DMS 273 (cell line): ENCODE data around the gene MSMB.

Experiments
- DNase-seq: peaks from one replicate; lab custom pipeline; 2025; ENCODE audit not compliant: unreplicated experiment; lab: John Stamatoyannopoulos, UW

The MSMB gene

GRCh38 chr10:46035923-46036849, 9.9 kb downstream of the MSMB start:
- DNase-seq = no peak

- DNase-seq = peak; percentile 8
These were observed 12.5 kb downstream of the MSMB start for GRCh38 chr10:46033602-46034011.

- no peak for DNase-seq
These were observed 14.2 kb downstream of the MSMB start for GRCh38 chr10:46031648-46032532.

DNA sequence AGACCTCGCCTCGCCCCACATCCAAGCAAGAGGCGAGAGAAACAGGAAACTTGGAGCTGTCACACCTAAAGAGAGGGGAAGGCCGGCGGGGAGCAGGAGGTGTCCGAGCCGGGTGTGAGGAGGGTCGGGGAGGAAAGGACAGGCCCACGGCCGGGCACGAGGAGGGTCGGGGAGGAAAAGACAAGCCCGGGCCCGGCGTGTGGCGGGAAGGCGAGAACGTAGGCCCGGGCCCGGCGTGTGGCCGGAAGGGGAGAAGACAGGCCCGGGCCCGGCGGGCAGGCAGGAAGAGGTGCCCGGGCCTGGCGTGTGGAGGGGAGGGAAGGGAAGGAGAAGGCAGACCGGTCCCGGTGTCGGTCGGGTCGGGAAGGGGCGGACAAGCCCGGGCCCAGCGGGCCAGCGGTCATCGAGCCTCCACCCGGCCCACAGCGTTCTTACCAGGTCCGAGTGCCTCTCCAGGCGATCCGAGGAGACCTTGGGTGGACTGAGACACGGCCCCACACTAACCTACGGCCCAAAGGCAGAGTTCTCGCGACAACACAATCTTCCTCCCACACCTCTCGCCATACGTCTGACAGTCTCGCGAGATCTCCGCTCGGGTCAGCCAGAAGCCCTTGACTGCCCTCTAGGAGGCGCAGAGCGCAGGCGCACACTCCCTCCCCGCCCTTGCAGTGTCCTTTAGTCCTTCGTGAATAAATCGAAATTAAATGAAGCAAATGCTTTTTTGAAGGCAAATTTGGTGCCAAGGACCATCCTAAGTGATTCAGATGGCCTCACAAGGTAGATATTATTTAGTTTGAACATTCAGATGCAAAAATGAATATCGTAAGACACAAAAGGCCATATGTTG, 15.8 kb downstream of the MSMB start, which contains the start of gene NCOA4:
Gene NCOA4, minus strand, starts transcription at position 533 of the 847 bp plus-strand sequence. CDS start 13,943 bp downstream, outside the sequence.
- DNase-seq = peak; percentile 97

DNA sequence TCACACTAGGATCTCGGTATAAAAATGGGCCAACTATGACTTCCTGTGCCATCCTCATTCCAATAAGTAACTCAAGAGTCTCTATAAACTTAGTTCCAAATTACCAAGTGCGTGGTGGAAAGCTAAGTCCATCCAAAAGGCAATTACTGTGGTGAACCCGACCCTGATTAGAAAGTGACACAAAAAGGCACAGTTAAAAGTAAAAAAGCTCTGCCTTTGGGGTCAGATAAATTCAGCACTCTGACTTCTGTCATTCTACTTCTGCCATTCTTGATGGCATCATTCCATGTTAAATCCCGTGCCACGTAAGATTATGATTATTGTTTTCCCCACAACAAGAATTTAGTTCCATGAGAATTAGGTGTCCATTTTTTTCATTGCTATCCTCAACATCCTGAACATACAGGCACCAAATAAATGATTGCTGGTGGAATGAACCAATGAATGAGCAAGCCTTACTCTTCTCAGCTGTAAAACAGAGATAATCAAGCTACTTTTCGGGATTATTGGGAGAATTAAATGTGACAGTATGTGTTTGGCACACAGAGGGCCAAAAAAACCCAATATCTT, 16.5 kb downstream of the MSMB start:
- DNase-seq = no peak

GRCh38 chr10:46028584-46029460, 17.2 kb downstream of the MSMB start:
- peak; percentile 52 for DNase-seq

DNA sequence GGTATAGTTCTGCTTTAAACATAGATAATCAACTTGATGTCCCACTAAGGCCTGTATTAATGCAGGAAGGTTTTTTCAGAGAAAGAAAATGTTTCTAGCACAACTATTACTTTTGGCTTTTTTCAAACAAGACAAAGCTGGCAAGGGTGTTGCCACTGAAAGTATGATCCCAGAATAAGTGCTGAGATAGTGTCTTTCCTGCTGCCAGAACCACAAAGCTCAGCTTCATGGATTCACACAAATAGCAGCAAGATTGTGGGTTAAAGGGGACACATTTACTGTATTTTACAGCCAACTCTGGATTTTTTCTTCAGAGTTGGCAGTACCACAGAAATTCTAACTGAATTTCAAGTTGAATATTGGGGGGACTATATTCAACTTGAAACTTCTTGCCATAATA, 20.0 kb downstream of the MSMB start:
- DNase-seq = no peak

DNA sequence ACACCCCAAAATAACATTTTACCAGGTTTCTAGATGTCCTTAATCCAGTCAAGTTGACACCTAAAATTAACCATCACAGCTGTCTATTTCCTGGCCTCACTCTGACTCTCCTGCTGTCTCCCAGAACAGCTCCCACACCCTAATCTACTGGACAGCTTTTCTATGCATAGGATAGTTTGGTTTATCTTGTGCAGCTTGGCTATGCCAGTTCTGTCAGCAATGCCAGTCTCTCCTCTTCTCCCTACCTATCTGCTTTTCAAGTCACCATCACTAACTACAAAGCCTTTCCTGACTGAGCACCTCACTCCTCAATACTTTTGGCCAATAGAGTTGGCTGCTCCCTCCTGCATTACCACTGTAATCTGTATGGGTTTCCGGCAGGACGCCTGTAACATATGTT, 20.7 kb downstream of the MSMB start:
- peak; percentile 19 for DNase-seq

- peak; percentile 21 for DNase-seq
These were observed 21.1 kb downstream of the MSMB start for GRCh38 chr10:46024948-46025347.

DNA sequence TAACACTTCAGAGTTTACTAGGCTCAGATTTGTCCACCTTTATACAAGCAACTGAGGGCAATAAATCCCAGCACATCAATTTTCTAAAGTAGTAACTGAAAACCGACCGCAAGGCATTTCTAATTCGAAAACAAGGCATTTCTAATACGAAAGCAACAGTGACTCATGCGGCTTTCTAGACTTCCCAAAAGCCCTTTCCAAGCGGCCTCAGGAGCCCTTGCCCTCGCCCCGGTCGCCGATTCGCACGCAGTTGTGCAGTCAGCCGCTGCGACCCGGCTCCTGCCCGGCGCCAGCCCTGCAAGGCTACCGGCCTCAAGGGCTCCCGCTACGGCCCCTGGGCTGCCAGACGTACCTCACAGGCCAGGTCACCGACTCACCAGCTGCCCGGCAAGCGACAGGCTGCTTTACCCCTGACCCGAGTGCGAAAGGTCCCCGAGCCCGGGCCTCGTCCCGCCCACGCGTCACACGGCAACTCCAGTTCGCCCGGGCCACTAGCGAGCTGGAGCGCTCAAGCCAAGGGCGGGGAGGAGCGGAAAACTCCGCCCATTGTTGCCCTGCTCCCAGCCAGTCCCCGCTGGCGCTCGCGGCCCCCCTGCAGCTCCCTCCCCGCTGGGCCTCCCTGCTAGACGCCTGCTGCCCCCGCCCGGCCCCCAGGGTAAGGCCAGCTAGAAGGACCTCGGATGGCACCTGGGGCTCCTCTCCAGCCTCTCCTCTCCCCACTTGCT, 22.9 kb downstream of the MSMB start:
- DNase-seq = peak; percentile 91

DNA sequence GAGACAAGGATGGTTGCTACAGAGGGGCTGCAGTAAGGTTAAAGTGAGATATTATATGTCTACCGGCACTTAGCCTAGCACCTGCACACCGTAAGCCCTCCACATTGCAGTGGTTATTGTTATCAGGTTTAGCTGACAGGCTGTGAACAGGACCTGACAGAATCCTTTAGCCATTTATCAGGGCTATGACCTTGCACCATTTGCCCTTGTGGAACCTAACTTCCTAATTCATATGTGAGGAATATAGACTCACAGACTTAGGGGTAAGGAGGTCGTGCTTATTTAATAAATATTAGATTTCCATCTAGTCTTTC, 25.8 kb downstream of the MSMB start:
- no peak for DNase-seq

- no peak for DNase-seq
These were observed 26.3 kb downstream of the MSMB start for GRCh38 chr10:46019569-46020343.

- no peak for DNase-seq
These were observed 26.9 kb downstream of the MSMB start for GRCh38 chr10:46019177-46019528.

GRCh38 chr10:46018453-46019176, 27.5 kb downstream of the MSMB start:
- DNase-seq = no peak

DNA sequence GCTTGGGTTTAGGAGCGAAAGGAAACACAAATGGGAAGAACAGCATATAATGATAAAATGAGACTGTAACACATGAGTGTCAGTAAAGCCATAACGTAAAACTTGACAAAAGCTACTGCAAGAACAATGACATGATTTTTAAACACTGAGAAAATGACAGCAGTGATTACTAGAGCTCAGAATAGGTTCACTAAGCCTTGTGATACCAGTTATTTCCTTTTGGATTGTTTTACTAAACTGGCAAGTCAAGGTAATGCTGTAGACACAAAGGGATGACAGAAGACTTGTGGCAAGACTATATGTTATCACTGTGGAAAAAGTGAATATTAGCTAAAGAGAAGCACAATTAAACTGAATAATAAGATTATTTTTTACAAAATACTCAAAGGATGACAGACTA, 28.3 kb downstream of the MSMB start:
- no peak for DNase-seq

DNA sequence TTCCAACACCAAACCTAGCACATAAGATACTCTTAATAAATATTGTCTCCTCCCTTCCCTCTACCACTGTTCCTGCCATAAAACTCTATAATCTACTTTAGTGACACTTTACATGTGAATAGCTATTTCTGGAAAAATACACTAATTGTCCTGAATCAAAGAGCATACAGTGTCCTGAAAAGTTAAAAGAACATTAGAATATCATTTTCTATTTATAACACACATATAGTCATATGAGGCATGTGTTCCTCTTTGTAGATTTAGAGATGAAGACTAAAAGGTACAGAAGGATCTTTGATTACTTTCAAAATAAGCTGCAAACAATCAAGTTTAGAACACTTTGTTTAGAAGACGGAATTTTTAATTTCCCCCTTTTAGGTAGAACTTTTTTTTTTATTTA, 29.3 kb downstream of the MSMB start:
- no peak for DNase-seq

- no peak for DNase-seq
These were observed 29.9 kb downstream of the MSMB start for GRCh38 chr10:46016190-46016589.
